ENCODE results near the gene RNF157. TPM values are rescaled to one million over a fixed set of nuclear protein-coding genes. Genes with fewer than 3 reads are reported as not detected.
"Not testable (repeated sequence)": the region's sequence is repeated elsewhere in the genome, so short reads cannot be mapped to it uniquely, and the experiment has no call there.

Gene RNF157
- total and polyA plus RNA-seq, 3 experiments from 2014 or later: 10.7 to 13.9 (median 13.9) TPM

DNA sequence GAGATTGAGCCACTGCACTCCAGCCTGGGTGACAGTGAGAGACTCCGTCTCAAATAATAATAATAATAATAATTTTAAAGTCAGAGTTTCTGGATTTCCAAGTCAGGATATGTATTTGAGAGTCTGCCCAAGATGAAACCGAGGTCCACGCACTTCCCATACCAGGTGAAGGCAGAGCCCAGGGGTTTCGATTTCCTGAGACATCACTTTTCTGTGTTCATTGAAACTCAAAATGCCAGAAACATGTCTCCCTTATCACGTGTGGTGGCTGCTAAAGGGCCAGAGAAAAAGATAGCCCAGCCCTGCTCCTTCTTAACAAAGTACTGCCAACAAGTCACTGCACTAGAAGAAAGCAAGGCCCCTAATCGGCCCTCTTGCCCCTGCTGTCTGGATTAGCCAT, 9.8 kb upstream of the RNF157 start:
- H3K36me3 ChIP-seq (ENCODE audit: insufficient read depth, low read length): no peaks in the 10 kb centered on the region
- DNase-seq: no peak
- H3K9me3 ChIP-seq (ENCODE audit: low read length): no peaks in the 10 kb centered on the region
- H3K36me3 Mint-ChIP-seq: no peaks in the 10 kb centered on the region
- no peaks in the 10 kb centered on the region for H3K27me3 ChIP-seq (ENCODE audit: insufficient read depth, low read length, poor library complexity, severe bottlenecking)
- H3K9me3 Mint-ChIP-seq: no peaks in the 10 kb centered on the region
- no peak overlapping the region for H3K27ac ChIP-seq (ENCODE audit: low read depth, low read length)
- peaks cover 42 to 57% (median 45%) of the 10 kb centered on the region in 3 donors for H3K4me1 Mint-ChIP-seq
- no peak overlapping the region for H3K4me3 Mint-ChIP-seq
- H3K4me1 ChIP-seq (ENCODE audit: insufficient read depth, low read length): peaks cover 54% of the 10 kb centered on the region
- CTCF ChIA-PET: interaction anchor here (0.9 to 1.9 kb wide), 3 partner anchors 29 to 70 kb away, joined by 3 to 7 read pairs (median 7); no protein-coding TSS in a partner anchor
- H3K4me3 ChIP-seq (ENCODE audit: low read length): no peak overlapping the region
- POLR2A ChIA-PET: no interaction called here
- peaks cover 0 to 3% of the 10 kb centered on the region in 2 donors for H3K27me3 Mint-ChIP-seq
- H3K27ac Mint-ChIP-seq: no peak overlapping the region

DNA sequence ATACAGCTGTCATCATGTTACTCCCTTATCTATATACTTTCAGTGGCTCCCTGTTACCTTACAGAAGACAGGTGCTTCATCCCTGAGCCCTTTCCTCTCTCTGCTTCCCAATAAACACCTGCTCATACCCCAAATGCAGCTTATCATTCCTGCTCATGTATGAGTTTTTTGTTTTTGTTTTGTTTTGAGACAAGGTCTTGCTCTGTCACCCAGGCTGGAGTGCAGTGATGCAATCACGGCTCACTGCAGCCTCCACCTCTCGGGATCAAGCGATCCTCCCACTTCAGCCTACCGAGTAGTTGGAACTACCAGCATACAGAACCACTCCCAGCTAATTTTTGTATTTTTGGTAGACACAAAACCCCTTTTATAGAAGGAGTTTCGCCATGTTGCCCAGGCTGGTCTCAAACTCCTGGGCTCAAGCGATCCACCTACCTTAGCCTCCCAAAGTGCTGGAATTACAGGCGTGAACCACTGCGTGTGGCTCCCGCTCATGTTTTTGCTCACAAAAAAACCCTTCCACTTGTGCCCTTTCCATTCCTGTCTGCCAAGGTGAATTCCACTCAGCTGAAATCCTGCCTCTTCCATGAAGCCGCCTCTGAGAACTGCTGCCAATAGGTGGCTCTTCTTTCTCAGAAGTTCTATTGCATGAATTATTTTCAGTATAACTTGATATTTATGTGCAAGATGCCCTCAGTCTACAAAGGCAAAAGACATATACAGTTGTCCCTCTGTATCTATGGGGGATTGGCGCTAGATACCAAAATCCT, 7.9 kb upstream of the RNF157 start:
- Histone ChIP-seq H3K36me3 (ENCODE audit: insufficient read depth, low read length) (no peaks in the 10 kb centered on the region), H3K27ac (ENCODE audit: low read depth, low read length) (no peak overlapping the region), H3K27me3 (ENCODE audit: insufficient read depth, low read length, poor library complexity, severe bottlenecking) (no peaks in the 10 kb centered on the region), H3K9me3 (ENCODE audit: low read length) (no peaks in the 10 kb centered on the region), H3K4me3 (ENCODE audit: low read length) (no peak overlapping the region), H3K4me1 (ENCODE audit: insufficient read depth, low read length) (peaks cover 61% of the 10 kb centered on the region)
- Mint-ChIP-seq H3K4me1 (peaks cover 35 to 62% (median 53%) of the 10 kb centered on the region in 3 donors), H3K27me3 (peaks cover 0 to 3% of the 10 kb centered on the region in 2 donors), H3K9me3 (no peaks in the 10 kb centered on the region), H3K36me3 (no peaks in the 10 kb centered on the region), H3K27ac (peak overlapping the region in 7 of 8 donors; percentile 6 to 58 (median 35)), H3K4me3 (peak overlapping the region in 2 of 7 donors; percentile 9 to 11)
- CTCF ChIA-PET: interaction anchor here (0.9 to 2.8 kb wide), 3 partner anchors 15 to 127 kb away, joined by 3 to 15 read pairs (median 7); no protein-coding TSS in a partner anchor
- POLR2A ChIA-PET: interaction anchor here (3.4 kb wide), 1 partner anchor 20 kb away, joined by 27 read pairs; no protein-coding TSS in a partner anchor
- DNase-seq: no peak

DNA sequence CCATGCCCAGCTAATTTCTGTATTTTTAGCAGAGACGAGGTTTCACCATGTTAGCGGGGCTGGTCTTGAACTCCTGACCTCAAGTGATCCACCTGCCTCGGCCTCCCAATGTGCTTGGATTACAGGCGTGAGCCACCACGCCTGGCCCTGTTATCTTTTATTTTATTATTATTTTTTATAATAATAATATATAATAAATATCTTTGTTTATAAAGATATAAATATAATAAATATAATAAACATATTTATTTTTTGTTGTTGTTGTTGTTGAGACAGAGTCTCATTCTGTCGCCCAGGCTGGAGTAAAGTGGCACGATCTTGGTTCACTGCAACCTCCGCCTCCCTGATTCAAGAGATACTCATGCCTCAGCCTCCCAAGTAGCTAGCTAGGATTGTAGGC, 7.0 kb upstream of the RNF157 start:
- peaks cover 30 to 57% (median 52%) of the 10 kb centered on the region in 3 donors for H3K4me1 Mint-ChIP-seq
- H3K36me3 Mint-ChIP-seq: no peaks in the 10 kb centered on the region
- no peak overlapping the region for H3K4me3 ChIP-seq (ENCODE audit: low read length)
- H3K27me3 Mint-ChIP-seq: peaks cover 0 to 1% of the 10 kb centered on the region in 2 donors
- POLR2A ChIA-PET: interaction anchor here (3.4 kb wide), 1 partner anchor 21 kb away, joined by 27 read pairs; no protein-coding TSS in a partner anchor
- peaks cover 58% of the 10 kb centered on the region for H3K4me1 ChIP-seq (ENCODE audit: insufficient read depth, low read length)
- CTCF ChIA-PET: interaction anchor here (0.9 to 2.8 kb wide), 7 partner anchors 9 to 151 kb away, joined by 3 to 15 read pairs (median 7); no protein-coding TSS in a partner anchor
- no peak for DNase-seq
- no peak overlapping the region for H3K27ac ChIP-seq (ENCODE audit: low read depth, low read length)
- H3K9me3 Mint-ChIP-seq: no peaks in the 10 kb centered on the region
- H3K27me3 ChIP-seq (ENCODE audit: insufficient read depth, low read length, poor library complexity, severe bottlenecking): no peaks in the 10 kb centered on the region
- H3K36me3 ChIP-seq (ENCODE audit: insufficient read depth, low read length): no peaks in the 10 kb centered on the region
- no peaks in the 10 kb centered on the region for H3K9me3 ChIP-seq (ENCODE audit: low read length)
- peak overlapping the region in 4 of 8 donors; percentile 4 to 62 (median 44) for H3K27ac Mint-ChIP-seq
- no peak overlapping the region for H3K4me3 Mint-ChIP-seq

DNA sequence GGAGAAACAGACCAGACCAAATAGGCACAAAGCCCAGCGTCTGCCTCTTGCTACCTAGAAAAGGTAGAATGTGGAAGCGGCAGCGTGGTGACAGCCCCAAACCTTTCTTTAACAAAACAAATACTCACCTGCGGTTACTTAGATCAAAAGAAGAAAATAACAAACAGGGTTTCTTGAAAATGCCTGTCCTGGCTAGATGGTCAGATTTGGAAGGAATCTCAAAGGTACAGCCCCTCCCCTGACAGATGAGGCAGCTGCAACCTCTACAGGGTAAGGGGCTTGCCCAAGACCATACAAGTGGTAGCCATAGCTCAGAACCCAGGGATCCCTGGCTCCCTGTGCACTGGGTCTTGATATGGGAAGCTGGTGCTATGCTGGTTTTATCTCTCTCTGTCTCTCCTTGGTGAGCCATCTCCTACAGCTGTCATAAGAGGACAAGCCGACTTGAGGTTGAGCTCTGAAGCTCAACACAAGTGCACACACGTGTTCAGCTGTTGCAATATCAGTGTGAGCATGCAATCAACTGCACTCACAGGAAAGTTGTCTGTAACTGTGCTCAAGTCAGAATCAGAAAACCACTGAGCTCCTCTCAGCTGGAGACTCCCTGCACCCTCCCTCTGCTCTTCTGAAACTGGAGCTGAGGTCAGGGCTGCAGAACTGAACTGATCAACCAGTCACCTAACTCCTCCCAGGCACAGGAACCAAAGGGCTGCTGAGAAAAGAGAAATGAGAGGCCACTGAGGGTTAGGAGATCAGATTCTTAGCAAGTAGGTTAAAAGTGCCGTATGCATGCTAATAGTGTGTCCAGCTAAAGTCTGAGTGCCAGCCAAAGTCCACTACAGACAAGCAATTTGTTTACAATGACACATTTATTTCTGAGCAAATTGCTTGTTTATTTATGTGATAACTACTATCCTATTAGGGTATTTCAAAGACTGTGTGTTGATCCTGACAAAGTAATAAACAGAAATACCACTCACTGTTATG, 6.1 kb upstream of the RNF157 start:
- peak overlapping the region; percentile 54 for H3K4me3 ChIP-seq (ENCODE audit: low read length)
- ChIA-PET POLR2A (interaction anchor here (0.8 to 4.2 kb wide), 8 partner anchors 9 to 101 kb away, joined by 3 to 29 read pairs (median 6); partner anchors contain the start of gene UBALD2), CTCF (interaction anchor here (0.8 to 2.8 kb wide), 18 partner anchors 8 to 152 kb away, joined by 3 to 15 read pairs (median 4); partner anchors contain the start of gene UBALD2)
- no peaks in the 10 kb centered on the region for H3K36me3 ChIP-seq (ENCODE audit: insufficient read depth, low read length)
- H3K27ac Mint-ChIP-seq: peak overlapping the region; percentile 37 to 95 (median 80)
- no peaks in the 10 kb centered on the region for H3K9me3 Mint-ChIP-seq
- no peaks in the 10 kb centered on the region for H3K36me3 Mint-ChIP-seq
- H3K27me3 ChIP-seq (ENCODE audit: insufficient read depth, low read length, poor library complexity, severe bottlenecking): no peaks in the 10 kb centered on the region
- peak overlapping the region; percentile 19 for H3K27ac ChIP-seq (ENCODE audit: low read depth, low read length)
- peaks cover 58% of the 10 kb centered on the region for H3K4me1 ChIP-seq (ENCODE audit: insufficient read depth, low read length)
- peaks cover 0 to under 1% of the 10 kb centered on the region in 2 donors for H3K27me3 Mint-ChIP-seq
- peak in 2 of 5 donors; percentile 44 to 60 for DNase-seq
- peaks cover 22 to 57% (median 47%) of the 10 kb centered on the region in 3 donors for H3K4me1 Mint-ChIP-seq
- H3K4me3 Mint-ChIP-seq: peak overlapping the region; percentile 14 to 74 (median 59)
- no peaks in the 10 kb centered on the region for H3K9me3 ChIP-seq (ENCODE audit: low read length)

DNA sequence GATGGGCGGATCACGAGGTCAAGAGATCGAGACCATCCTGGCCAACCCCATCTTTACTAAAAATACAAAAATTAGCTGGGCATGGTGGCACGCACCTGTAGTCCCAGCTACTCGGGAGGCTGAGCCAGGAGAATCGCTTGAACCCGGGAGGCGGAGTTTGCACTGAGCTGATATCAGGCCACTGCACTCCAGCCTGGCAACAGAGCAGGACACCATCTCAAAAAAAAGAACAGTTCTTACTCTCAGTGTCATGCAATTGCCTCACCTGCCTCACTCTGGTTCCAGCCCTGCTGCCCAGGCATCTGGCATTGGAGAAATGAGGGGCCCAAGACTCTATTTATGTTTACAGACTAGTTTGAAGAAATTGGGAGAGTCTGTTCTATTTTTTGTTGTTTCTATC, 4.4 kb upstream of the RNF157 start:
- H3K9me3 Mint-ChIP-seq; H3K9me3 ChIP-seq (ENCODE audit: low read length); H3K27me3 Mint-ChIP-seq; H3K4me3 ChIP-seq (ENCODE audit: low read length); H3K27ac Mint-ChIP-seq; H3K36me3 Mint-ChIP-seq; H3K27me3 ChIP-seq (ENCODE audit: insufficient read depth, low read length, poor library complexity, severe bottlenecking); DNase-seq; H3K27ac ChIP-seq (ENCODE audit: low read depth, low read length); H3K36me3 ChIP-seq (ENCODE audit: insufficient read depth, low read length): not testable (repeated sequence)
- CTCF ChIA-PET: interaction anchor here (0.9 to 2.7 kb wide), 7 partner anchors 9 to 230 kb away, joined by 3 to 11 read pairs (median 4); no protein-coding TSS in a partner anchor
- Mint-ChIP-seq H3K4me1 (peaks cover 26 to 57% (median 51%) of the 10 kb centered on the region in 3 donors), H3K4me3 (peak overlapping the region in 1 of 7 donors; percentile 63)
- POLR2A ChIA-PET: interaction anchor here (4.2 kb wide), 1 partner anchor 20 kb away, joined by 29 read pairs; the partner anchor contains the start of gene UBALD2
- peaks cover 58% of the 10 kb centered on the region for H3K4me1 ChIP-seq (ENCODE audit: insufficient read depth, low read length)

DNA sequence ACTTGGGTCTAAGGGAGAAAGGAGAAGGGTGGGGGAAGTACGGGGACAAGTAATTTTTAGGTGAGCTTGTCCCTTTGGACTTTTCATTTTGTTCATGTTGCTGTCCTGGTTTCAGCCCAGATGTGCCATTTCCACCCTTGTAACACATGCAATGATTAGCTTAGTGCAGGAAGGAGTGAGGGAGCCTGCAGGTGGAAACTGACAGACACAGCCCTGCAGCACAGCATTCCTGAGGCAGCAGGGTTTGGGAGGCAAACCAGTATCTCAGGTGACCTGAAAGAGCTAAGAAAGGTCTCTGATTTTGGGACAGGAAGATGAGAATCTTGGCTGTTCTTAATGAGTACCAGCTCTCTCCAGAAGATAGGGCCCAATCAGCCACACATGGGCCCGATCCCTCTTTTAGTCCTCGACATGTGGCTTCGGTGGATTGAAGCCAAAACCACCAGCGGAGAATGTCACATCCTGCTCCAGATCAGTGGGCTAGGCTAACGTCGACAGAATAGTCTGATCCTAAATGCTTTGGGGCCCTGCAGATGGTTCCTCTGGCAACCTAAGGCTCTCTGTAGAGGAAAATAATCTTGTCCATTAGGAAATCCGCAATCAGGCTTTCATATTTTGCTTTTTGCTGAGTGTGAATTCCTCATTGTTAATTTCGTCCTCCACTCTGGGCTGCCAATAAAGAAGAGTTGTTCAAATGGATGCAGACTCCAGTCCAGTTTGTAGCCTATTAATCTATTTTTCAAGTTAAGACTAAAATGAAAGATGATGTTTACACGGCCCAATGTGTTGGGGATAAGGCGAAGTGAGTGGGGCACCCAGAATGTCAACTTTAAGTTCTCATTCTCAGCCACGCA, 3.8 kb upstream of the RNF157 start:
- Histone ChIP-seq H3K4me3 (ENCODE audit: low read length) (no peak overlapping the region), H3K27ac (ENCODE audit: low read depth, low read length) (no peak overlapping the region), H3K9me3 (ENCODE audit: low read length) (no peaks in the 10 kb centered on the region), H3K27me3 (ENCODE audit: insufficient read depth, low read length, poor library complexity, severe bottlenecking) (no peaks in the 10 kb centered on the region), H3K4me1 (ENCODE audit: insufficient read depth, low read length) (peaks cover 58% of the 10 kb centered on the region), H3K36me3 (ENCODE audit: insufficient read depth, low read length) (no peaks in the 10 kb centered on the region)
- Mint-ChIP-seq H3K4me1 (peaks cover 29 to 61% (median 56%) of the 10 kb centered on the region in 3 donors), H3K27me3 (no peaks in the 10 kb centered on the region), H3K27ac (no peak overlapping the region), H3K36me3 (peaks cover 0 to 2% (median 0%) of the 10 kb centered on the region in 3 donors), H3K4me3 (peak overlapping the region in 1 of 7 donors; percentile 64), H3K9me3 (no peaks in the 10 kb centered on the region)
- POLR2A ChIA-PET: interaction anchor here (1.1 to 4.2 kb wide), 2 partner anchors 21 to 23 kb away, joined by 3 to 29 read pairs; partner anchors contain the start of gene UBALD2
- DNase-seq: peak in 1 of 5 donors; percentile 36
- CTCF ChIA-PET: interaction anchor here (1.1 to 1.7 kb wide), 4 partner anchors 8 to 54 kb away, joined by 3 to 4 read pairs (median 4); no protein-coding TSS in a partner anchor

Measured in CD8-positive, alpha-beta memory T cell (primary cell).